Spleen (tissue), 11 donors: ENCODE data around the gene VWA3B. TPM values are rescaled to one million over a fixed set of nuclear protein-coding genes. Genes with fewer than 3 reads are reported as not detected.

Source experiments
- DNase-seq: peaks from one replicate; pipeline ENCODE4 v3.0.0-alpha.2; 2020
- H3K27ac ChIP-seq, 8 donors: fragments of 200-600 bp; sonication (generic) in 7 of 8; 1 replicate in 4 of 8; 2 replicates in 4 of 8; pipeline versions ENCODE4 v1.5.0 to v1.8.0; 2016 to 2021; ENCODE audit warnings: inconsistent platforms in 4 of 8, mild to moderate bottlenecking in 4 of 8, moderate library complexity in 1 of 8
- H3K27me3 ChIP-seq, 7 donors: fragments of 200-600 bp; sonication (generic) in 6 of 7; replicated peaks in 1 of 7; 1 replicate in 4 of 7; 2 replicates in 3 of 7; pipeline versions ENCODE4 v1.5.0 to v1.8.0; 2016 to 2021; ENCODE audit warnings: inconsistent platforms in 3 of 7, mild to moderate bottlenecking in 1 of 7
- H3K36me3 ChIP-seq, 6 donors: fragments of 200-600 bp; sonication (generic) in 5 of 6; 1 replicate in 4 of 6; 2 replicates in 2 of 6; pipeline versions ENCODE4 v1.5.0 to v1.8.0; 2016 to 2021; ENCODE audit warnings: inconsistent platforms in 2 of 6
- H3K4me1 ChIP-seq, 6 donors: fragments of 200-600 bp; sonication (generic) in 5 of 6; 1 replicate in 3 of 6; 2 replicates in 3 of 6; pipeline versions ENCODE4 v1.5.0 to v1.8.0; 2016 to 2021; ENCODE audit warnings: inconsistent platforms in 3 of 6
- H3K4me3 ChIP-seq, 8 donors: fragments of 200-600 bp; sonication (generic) in 7 of 8; 1 replicate in 4 of 8; 2 replicates in 4 of 8; pipeline versions ENCODE4 v1.5.0 to v1.8.0; 2016 to 2021; ENCODE audit warnings: inconsistent platforms in 4 of 8, mild to moderate bottlenecking in 4 of 8, moderate library complexity in 2 of 8
- H3K9me3 ChIP-seq, 8 donors: fragments of 200-600 bp; sonication (generic) in 7 of 8; 1 replicate in 4 of 8; 2 replicates in 4 of 8; pipeline versions ENCODE4 v1.5.0 to v1.8.0; 2016 to 2021; ENCODE audit warnings: inconsistent platforms in 4 of 8
- CTCF ChIP-seq, 11 experiments: fragments of 200-600 bp in 7 of 11; fragments of 450-650 bp in 4 of 11; sonication (generic) in 4 of 11; IDR thresholded peaks in 8 of 11; conservative IDR thresholded peaks in 3 of 11; 1 replicate in 7 of 11; 2 replicates in 4 of 11; pipeline versions ENCODE4 v1.4.0 to v1.8.0; 2016 to 2021; ENCODE audit warnings: antibody characterized with exemption in 11 of 11, inconsistent platforms in 4 of 11, mild to moderate bottlenecking in 1 of 11
- POLR2A ChIP-seq, 3 donors: fragments of 450-650 bp; IDR thresholded peaks; one replicate each; pipeline ENCODE4 v1.5.1; 2017; ENCODE audit warnings: antibody characterized with exemption in 3 of 3, mild to moderate bottlenecking in 1 of 3
- POLR2AphosphoS5 ChIP-seq, 3 donors: sonication (generic); formaldehyde crosslinking; IDR thresholded peaks; one replicate each; pipeline ENCODE4 v1.5.1; 2017; ENCODE audit warnings: antibody characterized with exemption in 3 of 3
- WGBS, 5 donors: extraction: QIAGEN DNeasy Blood & Tissue Kit in 3 of 5; methylation state at CpG; one replicate each; pipeline versions ENCODE4 v1.1.5 to v1.1.7; 2013 to 2018; 5-methylcytosine and 5-hydroxymethylcytosine counted together
- intact Hi-C: fragments of 100-400 bp; cut with DNase I; formaldehyde crosslinking; loops from one replicate; pipeline ENCODE4 v1.15.0; 2023; ENCODE audit warnings: low total_unique reads
- polyA plus RNA-seq, 3 donors: library from polyadenylated mRNA; stranded (reverse); fragments of 200-250 nt; gene quantifications; one replicate each; pipeline ENCODE4 v1.2.1, GENCODE V29; 2013
- total RNA-seq, 7 donors: library from RNA; depleted of rRNA in 3 of 7; stranded (reverse); fragments of >200 nt in 3 of 7; fragmentation: NEBNext Ultra II Directional in 4 of 7; extraction: Animal tissue kit (Norgen Biotek cat#: 25700) in 4 of 7; gene quantifications; one replicate each; pipeline versions ENCODE4 v1.1.0 to v1.2.1, GENCODE V29; 2016 to 2021
- donor health status: healthy with polysubstance abuse.
- donor health status: DM: no; HTN: no; CAD: no; lungs with moderate emphysema.
- donor health status: DM: no; HTN: no; CAD: no.
- donor health status: Bipolar disorder and iron deficiency.
- donor health status: healthy.
- donor health status: DM: no; HTN: no; CAD: no.
- donor health status: DM: yes; HTN: yes; CAD: no.

Gene VWA3B
- total and polyA plus RNA-seq, 10 donors: 0.02 to 0.13 TPM; not detected in 8

GRCh38 chr2:98294711-98295110 lies 207.7 kb downstream of the VWA3B start:
- Histone ChIP-seq H3K27me3 (peaks cover 0 to 66% (median 0%) of the 10 kb centered on the region in 7 donors), H3K9me3 (peaks cover 0 to 14% (median 8%) of the 10 kb centered on the region in 8 donors), H3K27ac (no peak overlapping the region), H3K36me3 (no peaks in the 10 kb centered on the region), H3K4me3 (no peak overlapping the region), H3K4me1 (peaks cover 0 to 8% (median 0%) of the 10 kb centered on the region in 6 donors)
- intact Hi-C loops: no loop called here
- TF ChIP-seq CTCF (IDR thresholded peaks at IDR 0.05 in 8 of 11, conservative IDR thresholded peaks at IDR 0.05 in 3 of 11) (no peak), POLR2AphosphoS5 (IDR thresholded peaks at IDR 0.05) (no peak), POLR2A (IDR thresholded peaks at IDR 0.05) (no peak)
- WGBS, 5 donors: 54 to 78% (median 64%) methylated on average over 6 of the region's 6 CpGs
- no peak for DNase-seq

GRCh38 chr2:98295275-98295674 lies 208.3 kb downstream of the VWA3B start:
- WGBS, 5 donors: 73 to 91% (median 83%) methylated on average over 5 of the region's 5 CpGs
- Histone ChIP-seq H3K4me3 (no peak overlapping the region), H3K27ac (no peak overlapping the region), H3K27me3 (peaks cover 0 to 66% (median 0%) of the 10 kb centered on the region in 7 donors), H3K9me3 (peaks cover 0 to 8% (median 3%) of the 10 kb centered on the region in 8 donors), H3K36me3 (no peaks in the 10 kb centered on the region), H3K4me1 (peaks cover 0 to 8% (median 0%) of the 10 kb centered on the region in 6 donors)
- intact Hi-C loops: no loop called here
- TF ChIP-seq POLR2A (IDR thresholded peaks at IDR 0.05) (no peak), POLR2AphosphoS5 (IDR thresholded peaks at IDR 0.05) (no peak), CTCF (IDR thresholded peaks at IDR 0.05 in 8 of 11, conservative IDR thresholded peaks at IDR 0.05 in 3 of 11) (no peak)
- DNase-seq: no peak

GRCh38 chr2:98295721-98296414 lies 208.9 kb downstream of the VWA3B start:
- Histone ChIP-seq H3K27me3 (peaks cover 0 to 71% (median 0%) of the 10 kb centered on the region in 7 donors), H3K4me1 (peaks cover 0 to 8% (median 0%) of the 10 kb centered on the region in 6 donors), H3K4me3 (no peak overlapping the region), H3K36me3 (no peaks in the 10 kb centered on the region), H3K9me3 (peaks cover 0 to 2% (median 0%) of the 10 kb centered on the region in 8 donors), H3K27ac (no peak overlapping the region)
- 90 to 95% (median 93%) methylated on average over 9 of the region's 9 CpGs for WGBS, 5 donors
- DNase-seq: no peak
- TF ChIP-seq POLR2A (IDR thresholded peaks at IDR 0.05) (no peak), CTCF (IDR thresholded peaks at IDR 0.05 in 8 of 11, conservative IDR thresholded peaks at IDR 0.05 in 3 of 11) (no peak)
- intact Hi-C loops: no loop called here

- no peak for DNase-seq
- 87 to 93% (median 88%) methylated on average over 7 of the region's 7 CpGs for whole genome bisulfite sequencing, 5 donors
- intact Hi-C loops: no loop called here
These were observed 209.5 kb downstream of the VWA3B start for GRCh38 chr2:98296440-98296839.

More at GRCh38 chr2:98296440-98296839, 209.5 kb downstream of the VWA3B start:
- no peak overlapping the region for H3K4me3 ChIP-seq
- no peaks in the 10 kb centered on the region for H3K9me3 ChIP-seq
- TF ChIP-seq POLR2AphosphoS5 (IDR thresholded peaks at IDR 0.05) (no peak), POLR2A (IDR thresholded peaks at IDR 0.05) (no peak), CTCF (IDR thresholded peaks at IDR 0.05 in 8 of 11, conservative IDR thresholded peaks at IDR 0.05 in 3 of 11) (no peak)
- peaks cover 0 to 68% (median 0%) of the 10 kb centered on the region in 7 donors for H3K27me3 ChIP-seq
- H3K27ac ChIP-seq: no peak overlapping the region
- H3K4me1 ChIP-seq: peaks cover 0 to 8% (median 0%) of the 10 kb centered on the region in 6 donors
- no peaks in the 10 kb centered on the region for H3K36me3 ChIP-seq
